Left ventricle myocardium inferior (tissue), 1 donor: ENCODE results near the gene NKPD1. TPM values are rescaled to one million over a fixed set of nuclear protein-coding genes. Genes with fewer than 3 reads are reported as not detected.

Source experiments
- DNase-seq: peaks from one replicate; pipeline ENCODE4 v3.0.0-alpha.2; 2020
- H3K27ac ChIP-seq: fragments of 200-600 bp; replicated peaks from 2 replicates; pipeline ENCODE4 v1.8.0; 2021
- H3K27me3 ChIP-seq: fragments of 200-600 bp; 2 replicates; pipeline ENCODE4 v1.8.0; 2021; ENCODE audit warnings: low read depth
- H3K36me3 ChIP-seq: fragments of 200-600 bp; 2 replicates; pipeline ENCODE4 v1.8.0; 2021
- H3K4me1 ChIP-seq: fragments of 200-600 bp; 2 replicates; pipeline ENCODE4 v1.8.0; 2021
- H3K4me3 ChIP-seq: fragments of 200-600 bp; 2 replicates; pipeline ENCODE4 v1.8.0; 2021; ENCODE audit warnings: mild to moderate bottlenecking, moderate library complexity
- H3K9me3 ChIP-seq: fragments of 200-600 bp; replicated peaks from 2 replicates; pipeline ENCODE4 v1.8.0; 2021
- intact Hi-C: fragments of 100-400 bp; cut with micrococcal nuclease; formaldehyde crosslinking; loops from one replicate; pipeline ENCODE4 v1.11.0; 2022
- total RNA-seq: library from RNA; stranded (reverse); fragmentation: NEBNext Ultra II Directional; extraction: Animal tissue kit (Norgen Biotek cat#: 25700); gene quantifications from one replicate; pipeline ENCODE4 v1.2.1, GENCODE V29; 2021
- TF ChIP-seq, protein P1 (sequence below): fragments of 200-600 bp; IDR thresholded peaks from 2 replicates; pipeline ENCODE4 v1.8.0; 2021; ENCODE audit warnings: antibody characterized with exemption, mild to moderate bottlenecking, borderline replicate concordance
- donor health status: DM: no; HTN: yes; CAD: no; lungs with severe emphysema.

NKPD1 gene
- total RNA-seq, 1 donor from 2014 or later = 0.05 TPM

DNA sequence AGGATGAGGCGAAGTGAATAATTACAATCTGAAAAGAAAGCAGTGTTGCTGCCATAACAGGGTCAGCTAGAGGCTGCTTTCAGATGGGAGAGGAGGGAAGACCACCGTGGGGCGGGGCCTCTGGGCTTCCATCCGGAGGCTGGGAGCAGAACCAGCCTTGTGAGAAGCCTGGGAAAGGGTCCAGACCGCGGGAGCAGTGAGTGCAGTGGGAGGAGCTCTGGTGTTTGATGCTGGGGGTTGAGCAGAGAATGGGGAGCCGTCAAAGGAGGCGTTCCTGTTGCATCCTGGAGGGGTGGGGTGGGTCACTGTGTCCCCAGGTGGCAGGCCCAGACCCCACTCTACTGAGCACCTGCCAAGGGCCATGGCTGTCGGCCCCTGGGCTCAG, 18.1 kb downstream of the NKPD1 start:
- TF ChIP-seq, protein P1, sequence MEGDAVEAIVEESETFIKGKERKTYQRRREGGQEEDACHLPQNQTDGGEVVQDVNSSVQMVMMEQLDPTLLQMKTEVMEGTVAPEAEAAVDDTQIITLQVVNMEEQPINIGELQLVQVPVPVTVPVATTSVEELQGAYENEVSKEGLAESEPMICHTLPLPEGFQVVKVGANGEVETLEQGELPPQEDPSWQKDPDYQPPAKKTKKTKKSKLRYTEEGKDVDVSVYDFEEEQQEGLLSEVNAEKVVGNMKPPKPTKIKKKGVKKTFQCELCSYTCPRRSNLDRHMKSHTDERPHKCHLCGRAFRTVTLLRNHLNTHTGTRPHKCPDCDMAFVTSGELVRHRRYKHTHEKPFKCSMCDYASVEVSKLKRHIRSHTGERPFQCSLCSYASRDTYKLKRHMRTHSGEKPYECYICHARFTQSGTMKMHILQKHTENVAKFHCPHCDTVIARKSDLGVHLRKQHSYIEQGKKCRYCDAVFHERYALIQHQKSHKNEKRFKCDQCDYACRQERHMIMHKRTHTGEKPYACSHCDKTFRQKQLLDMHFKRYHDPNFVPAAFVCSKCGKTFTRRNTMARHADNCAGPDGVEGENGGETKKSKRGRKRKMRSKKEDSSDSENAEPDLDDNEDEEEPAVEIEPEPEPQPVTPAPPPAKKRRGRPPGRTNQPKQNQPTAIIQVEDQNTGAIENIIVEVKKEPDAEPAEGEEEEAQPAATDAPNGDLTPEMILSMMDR = no peak
- no peak for DNase-seq
- peaks cover 8% of the 10 kb centered on the region for H3K4me1 ChIP-seq
- no peaks in the 10 kb centered on the region for H3K9me3 ChIP-seq
- no peaks in the 10 kb centered on the region for H3K27me3 ChIP-seq
- peaks cover 64% of the 10 kb centered on the region for H3K36me3 ChIP-seq
- no peak overlapping the region for H3K27ac ChIP-seq
- intact Hi-C loops = no loop called here
- H3K4me3 ChIP-seq = no peak overlapping the region

DNA sequence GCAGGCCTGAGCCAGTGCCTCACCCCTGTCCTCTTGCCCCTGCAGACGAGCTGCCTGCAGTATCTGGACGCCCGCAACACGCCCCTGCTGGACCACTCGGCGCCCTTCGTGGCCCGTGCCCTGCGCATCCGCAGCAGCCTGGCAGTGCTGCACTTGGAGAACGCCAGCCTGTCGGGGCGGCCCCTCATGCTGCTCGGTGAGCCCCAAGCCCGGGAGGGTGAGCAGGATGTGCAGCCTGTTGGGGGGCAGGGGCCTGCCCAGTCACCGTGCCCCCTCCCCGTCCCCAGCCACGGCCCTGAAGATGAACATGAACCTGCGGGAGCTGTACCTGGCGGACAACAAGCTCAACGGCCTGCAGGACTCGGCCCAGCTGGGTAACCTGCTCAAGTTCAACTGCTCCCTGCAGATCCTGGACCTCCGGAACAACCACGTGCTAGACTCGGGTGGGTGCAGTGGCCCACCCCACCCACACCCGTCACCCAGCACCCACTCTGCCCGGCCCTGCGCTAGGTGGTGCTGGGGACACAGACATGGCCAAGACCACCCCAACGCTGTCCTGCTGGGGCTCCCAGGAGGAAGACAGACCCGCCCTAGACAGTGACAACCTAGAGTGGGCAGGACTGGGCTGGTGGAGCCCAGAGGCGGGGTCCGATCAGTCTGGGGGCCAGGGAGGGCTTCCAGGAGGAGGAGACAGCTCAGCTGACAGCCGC, 18.6 kb downstream of the NKPD1 start:
- DNase-seq = no peak
- Histone ChIP-seq H3K4me1 (peaks cover 14% of the 10 kb centered on the region), H3K27me3 (no peaks in the 10 kb centered on the region), H3K36me3 (peaks cover 64% of the 10 kb centered on the region), H3K9me3 (no peaks in the 10 kb centered on the region), H3K27ac (no peak overlapping the region), H3K4me3 (no peak overlapping the region)
- TF ChIP-seq, protein P1 = no peak
- intact Hi-C loops = no loop called here

DNA sequence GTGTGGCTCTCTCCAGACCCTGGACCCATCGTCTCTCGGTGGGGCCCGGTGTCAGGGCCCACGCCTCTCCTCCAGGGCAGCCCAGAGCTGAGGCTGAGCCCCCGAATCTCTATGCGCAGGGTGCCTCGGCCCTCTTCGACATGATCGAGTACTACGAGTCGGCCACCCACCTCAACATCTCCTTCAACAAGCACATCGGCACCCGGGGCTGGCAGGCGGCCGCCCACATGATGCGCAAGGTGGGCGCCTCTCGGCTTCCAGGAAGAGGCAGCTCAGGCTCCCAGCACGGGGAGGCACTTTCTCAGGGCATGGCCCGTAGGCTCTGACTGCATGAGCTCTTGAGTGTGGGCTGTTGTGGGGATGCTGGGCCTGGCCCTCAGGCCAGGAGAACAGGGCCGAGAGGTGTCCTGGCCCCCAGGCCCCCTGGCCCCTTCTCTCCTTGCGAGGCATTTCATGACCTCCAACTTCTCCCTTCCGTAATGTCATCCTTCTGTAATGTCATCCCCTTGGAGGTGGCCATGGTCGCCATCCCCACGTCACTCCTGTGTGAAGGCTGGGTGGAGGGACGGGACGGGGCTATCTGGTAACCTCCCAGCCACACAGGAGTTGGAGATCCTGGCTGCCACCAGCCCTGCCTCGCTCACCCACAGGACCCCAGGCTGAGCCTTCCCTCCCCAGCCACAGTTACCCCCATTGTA, 19.4 kb downstream of the NKPD1 start:
- Histone ChIP-seq H3K4me1 (peaks cover 22% of the 10 kb centered on the region), H3K4me3 (no peak overlapping the region), H3K36me3 (peaks cover 59% of the 10 kb centered on the region), H3K27ac (no peak overlapping the region), H3K9me3 (no peaks in the 10 kb centered on the region), H3K27me3 (no peaks in the 10 kb centered on the region)
- intact Hi-C loops = no loop called here
- TF ChIP-seq, protein P1 = no peak
- no peak for DNase-seq

DNA sequence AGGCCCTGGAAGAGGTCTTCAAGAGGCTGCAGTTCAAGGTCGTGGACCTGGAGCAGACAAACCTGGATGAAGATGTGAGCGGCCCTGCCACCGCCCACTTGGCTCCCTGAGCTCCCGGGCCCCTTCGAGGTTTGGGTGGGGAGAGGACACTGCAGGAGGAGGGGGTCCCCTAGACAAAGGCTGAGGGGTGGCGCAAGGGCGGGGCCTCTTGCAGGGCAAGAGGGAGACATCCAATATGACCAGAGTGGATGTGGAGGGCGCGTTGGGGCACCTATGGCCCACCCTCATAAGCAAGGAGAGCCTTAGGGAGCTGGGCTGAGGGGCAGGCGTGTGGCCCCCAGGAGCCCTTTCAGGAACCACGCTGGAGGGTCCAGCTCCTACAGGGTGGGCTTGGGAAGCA, 20.2 kb downstream of the NKPD1 start:
- intact Hi-C loops = no loop called here
- no peak overlapping the region for H3K4me3 ChIP-seq
- DNase-seq = no peak
- peaks cover 28% of the 10 kb centered on the region for H3K4me1 ChIP-seq
- H3K9me3 ChIP-seq = no peaks in the 10 kb centered on the region
- TF ChIP-seq, protein P1 = no peak
- no peak overlapping the region for H3K27ac ChIP-seq
- H3K27me3 ChIP-seq = no peaks in the 10 kb centered on the region
- H3K36me3 ChIP-seq = peaks cover 52% of the 10 kb centered on the region

DNA sequence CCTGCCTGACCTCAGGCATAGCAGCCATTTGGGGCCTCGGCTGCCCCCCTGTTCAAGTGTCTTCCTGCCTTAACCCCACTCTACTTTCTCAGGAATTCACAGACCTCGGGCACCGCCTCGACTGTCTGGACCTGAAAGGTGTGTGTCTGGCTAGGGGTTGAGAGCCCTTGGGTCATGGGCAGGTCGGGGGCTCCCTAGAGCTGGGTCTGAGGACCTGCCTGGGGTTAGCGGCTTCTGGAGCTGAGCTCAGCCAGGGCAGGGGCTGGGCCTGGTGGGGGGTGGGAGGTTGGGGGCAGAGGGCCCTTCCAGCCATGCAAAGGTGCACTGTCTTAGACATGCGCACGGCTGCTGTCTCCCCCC, 20.7 kb downstream of the NKPD1 start:
- Histone ChIP-seq H3K27me3 (no peaks in the 10 kb centered on the region), H3K4me1 (peaks cover 28% of the 10 kb centered on the region), H3K36me3 (peaks cover 48% of the 10 kb centered on the region), H3K9me3 (no peaks in the 10 kb centered on the region), H3K4me3 (no peak overlapping the region), H3K27ac (no peak overlapping the region)
- intact Hi-C loops = no loop called here
- DNase-seq = no peak
- TF ChIP-seq, protein P1 = no peak
